OCI-LY3 (cell line): ENCODE measurements around the gene DEFB125.

ENCODE experiments used
- EZH2phosphoT487 ChIP-seq: fragments of 200-600 bp; shearing (Covaris generic); IDR thresholded peaks from 2 replicates; pipeline ENCODE4 v1.6.1; 2018; ENCODE audit warnings: antibody characterized with exemption, mixed run types, low read depth
- TF ChIP-seq, protein P1 (sequence below): fragments of 200-600, 300-600 bp; sonication (generic); IDR thresholded peaks from 2 replicates; pipeline ENCODE4 v1.5.1; 2014; ENCODE audit warnings: antibody characterized with exemption, low read length, low read depth

DNA sequence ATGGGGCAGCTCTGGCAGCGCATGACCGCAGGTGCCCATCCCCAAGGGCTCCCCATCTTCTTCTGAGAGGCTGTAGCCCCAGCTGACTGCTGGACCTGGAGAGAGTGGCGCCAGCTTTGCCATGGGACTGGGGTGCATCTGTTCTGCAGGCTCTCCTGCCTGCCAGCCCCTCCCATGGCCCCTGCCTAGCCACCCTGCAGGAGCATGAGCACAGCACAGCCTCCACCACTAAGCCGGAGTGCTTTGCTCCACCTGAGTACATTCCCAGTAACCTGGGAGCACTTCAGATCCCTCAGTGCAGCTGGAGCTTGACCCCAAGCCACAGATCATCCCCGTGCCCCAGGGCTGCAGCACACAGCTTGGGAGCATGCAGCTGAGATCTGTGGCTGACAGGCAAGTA is 16.0 kb downstream of the DEFB125 start:
- TF ChIP-seq, protein P1, sequence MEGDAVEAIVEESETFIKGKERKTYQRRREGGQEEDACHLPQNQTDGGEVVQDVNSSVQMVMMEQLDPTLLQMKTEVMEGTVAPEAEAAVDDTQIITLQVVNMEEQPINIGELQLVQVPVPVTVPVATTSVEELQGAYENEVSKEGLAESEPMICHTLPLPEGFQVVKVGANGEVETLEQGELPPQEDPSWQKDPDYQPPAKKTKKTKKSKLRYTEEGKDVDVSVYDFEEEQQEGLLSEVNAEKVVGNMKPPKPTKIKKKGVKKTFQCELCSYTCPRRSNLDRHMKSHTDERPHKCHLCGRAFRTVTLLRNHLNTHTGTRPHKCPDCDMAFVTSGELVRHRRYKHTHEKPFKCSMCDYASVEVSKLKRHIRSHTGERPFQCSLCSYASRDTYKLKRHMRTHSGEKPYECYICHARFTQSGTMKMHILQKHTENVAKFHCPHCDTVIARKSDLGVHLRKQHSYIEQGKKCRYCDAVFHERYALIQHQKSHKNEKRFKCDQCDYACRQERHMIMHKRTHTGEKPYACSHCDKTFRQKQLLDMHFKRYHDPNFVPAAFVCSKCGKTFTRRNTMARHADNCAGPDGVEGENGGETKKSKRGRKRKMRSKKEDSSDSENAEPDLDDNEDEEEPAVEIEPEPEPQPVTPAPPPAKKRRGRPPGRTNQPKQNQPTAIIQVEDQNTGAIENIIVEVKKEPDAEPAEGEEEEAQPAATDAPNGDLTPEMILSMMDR = no peak
- TF ChIP-seq EZH2phosphoT487 = no peak
